ENCODE measurements around the gene SPON1. TPM values are rescaled to one million over a fixed set of nuclear protein-coding genes. Genes with fewer than 3 reads are reported as not detected.

The SPON1 gene
- total and polyA plus RNA-seq, 2 of the 8 experiments (the other 6 are each of a cell fraction or from before 2014, with no cell fraction given), result 1.5 to 5.4 TPM

DNA sequence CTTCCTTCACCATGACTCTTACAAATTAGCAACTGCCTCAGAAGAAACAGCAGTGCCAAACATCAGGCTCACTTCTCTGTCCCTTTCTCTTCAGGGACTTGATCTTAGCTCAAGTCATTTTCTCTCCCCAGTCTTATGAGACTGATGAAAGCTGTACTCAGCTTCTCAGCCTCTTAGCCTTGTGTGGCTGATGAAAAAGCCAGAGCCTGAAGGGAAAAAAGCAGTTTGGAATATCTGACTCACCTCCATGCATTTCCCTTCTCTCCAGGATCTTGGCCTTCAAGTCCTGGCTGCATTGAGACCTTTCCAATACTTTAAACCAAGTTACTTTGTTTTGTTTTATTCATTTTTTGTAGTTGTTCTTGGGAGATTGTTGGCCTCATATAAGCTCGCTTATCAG, 195.9 kb downstream of the SPON1 start:
- Histone ChIP-seq H3K79me1 (ENCODE audit: low read depth, low read length) (no peaks in the 10 kb centered on the region), H2AFZ (ENCODE audit: low read length) (no peak overlapping the region), H2BK15ac (ENCODE audit: low read length) (no peak overlapping the region), H3K79me2 (ENCODE audit: control insufficient read depth in 1 of 2, insufficient read depth in 2 of 2, low read length in 2 of 2) (no peaks in the 10 kb centered on the region), H2BK20ac (ENCODE audit: low read length) (no peak overlapping the region), H3K4me1 (replicated peaks in 1 of 4; ENCODE audit: control insufficient read depth in 3 of 4, insufficient read depth in 4 of 4, low read length in 3 of 4) (no peaks in the 10 kb centered on the region), H3K9me3 (ENCODE audit: insufficient read depth in 2 of 2, low read depth in 1 of 2, low read length in 1 of 2) (peaks cover 17 to 20% of the 10 kb centered on the region in 2 experiments), H3K56ac (replicated peaks; ENCODE audit: insufficient read length, low read depth, low read length) (no peak overlapping the region), H3K4me3 (ENCODE audit: extremely low read depth in 1 of 4, insufficient read depth in 2 of 4, low read depth in 3 of 4, low read length in 4 of 4) (no peak overlapping the region), H2BK5ac (ENCODE audit: low read depth, low read length) (no peak overlapping the region), H3K4me2 (ENCODE audit: insufficient read depth in 1 of 2, low read depth in 2 of 2, low read length in 2 of 2) (no peak overlapping the region), H3K23ac (ENCODE audit: insufficient read length) (no peak overlapping the region), H2BK120ac (replicated peaks; ENCODE audit: low read depth, low read length) (no peak overlapping the region), H4K20me1 (replicated peaks in 1 of 2; ENCODE audit: control insufficient read depth in 1 of 2, insufficient read depth in 2 of 2, low read length in 2 of 2) (no peaks in the 10 kb centered on the region), H4K91ac (replicated peaks; ENCODE audit: insufficient read length, low read length) (no peak overlapping the region), H4K8ac (ENCODE audit: extremely low read depth, insufficient read depth, low read length) (no peak overlapping the region), H2AK5ac (ENCODE audit: low read depth, low read length) (no peak overlapping the region), H3K18ac (ENCODE audit: extremely low read depth, low read length) (no peak overlapping the region), H2BK12ac (ENCODE audit: low read depth, low read length) (no peak overlapping the region), H3K4ac (replicated peaks; ENCODE audit: insufficient read length, low read depth, low read length) (no peak overlapping the region), H3K27ac (ENCODE audit: low read depth, low read length) (no peak overlapping the region), H3K14ac (ENCODE audit: insufficient read length) (no peak overlapping the region), H3K23me2 (ENCODE audit: low read depth, low read length) (no peaks in the 10 kb centered on the region), H4K5ac (ENCODE audit: insufficient read length, low read depth, low read length) (no peak overlapping the region), H3K9ac (replicated peaks in 1 of 4; ENCODE audit: extremely low read depth in 1 of 4, low read depth in 3 of 4, low read length in 3 of 4) (no peak overlapping the region), H3K36me3 (ENCODE audit: control insufficient read depth in 2 of 4, insufficient read depth in 4 of 4, low read length in 3 of 4) (no peaks in the 10 kb centered on the region; a peak in 1 of 8 replicates), H3K27me3 (replicated peaks in 1 of 4; ENCODE audit: control insufficient read depth in 3 of 4, extremely low read depth in 1 of 4, insufficient read depth in 3 of 4, low read length in 3 of 4) (no peaks in the 10 kb centered on the region)
- no peak for DNase-seq (ENCODE audit: low read depth in 1 of 2, low spot score in 2 of 2)
- POLR2A ChIA-PET (ENCODE audit: partially characterized antibody), result no interaction called here
- CTCF ChIA-PET (ENCODE audit: partially characterized antibody), result interaction anchor here (0.6 to 2.1 kb wide), 2 partner anchors 10 to 484 kb away, joined by 3 to 10 read pairs; no protein-coding TSS in a partner anchor
- no peak for FAIRE-seq
- TF ChIP-seq RFX5 (IDR thresholded peaks at IDR 0.05; ENCODE audit: borderline replicate concordance, low read depth, low read length) (no peak), SAP30 (IDR thresholded peaks at IDR 0.05; ENCODE audit: insufficient read depth, insufficient replicate concordance, low read length) (no peak), TEAD4 (IDR thresholded peaks at IDR 0.05; ENCODE audit: low read depth, low read length) (no peak), TAF1 (IDR thresholded peaks at IDR 0.05; ENCODE audit: low read depth, low read length) (no peak), EGR1 (IDR thresholded peaks at IDR 0.05; ENCODE audit: borderline replicate concordance, low read depth, low read length) (no peak), SP1 (IDR thresholded peaks at IDR 0.05; ENCODE audit: low read depth, low read length) (no peak), HDAC2 (IDR thresholded peaks at IDR 0.05; ENCODE audit: borderline replicate concordance in 1 of 2, low read depth in 2 of 2, low read length in 2 of 2) (no peak)
- TF ChIP-seq, protein P1, sequence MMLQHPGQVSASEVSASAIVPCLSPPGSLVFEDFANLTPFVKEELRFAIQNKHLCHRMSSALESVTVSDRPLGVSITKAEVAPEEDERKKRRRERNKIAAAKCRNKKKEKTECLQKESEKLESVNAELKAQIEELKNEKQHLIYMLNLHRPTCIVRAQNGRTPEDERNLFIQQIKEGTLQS (IDR thresholded peaks at IDR 0.05; ENCODE audit: insufficient read depth, low read depth, low read length), result no peak
- TF ChIP-seq, protein P2, sequence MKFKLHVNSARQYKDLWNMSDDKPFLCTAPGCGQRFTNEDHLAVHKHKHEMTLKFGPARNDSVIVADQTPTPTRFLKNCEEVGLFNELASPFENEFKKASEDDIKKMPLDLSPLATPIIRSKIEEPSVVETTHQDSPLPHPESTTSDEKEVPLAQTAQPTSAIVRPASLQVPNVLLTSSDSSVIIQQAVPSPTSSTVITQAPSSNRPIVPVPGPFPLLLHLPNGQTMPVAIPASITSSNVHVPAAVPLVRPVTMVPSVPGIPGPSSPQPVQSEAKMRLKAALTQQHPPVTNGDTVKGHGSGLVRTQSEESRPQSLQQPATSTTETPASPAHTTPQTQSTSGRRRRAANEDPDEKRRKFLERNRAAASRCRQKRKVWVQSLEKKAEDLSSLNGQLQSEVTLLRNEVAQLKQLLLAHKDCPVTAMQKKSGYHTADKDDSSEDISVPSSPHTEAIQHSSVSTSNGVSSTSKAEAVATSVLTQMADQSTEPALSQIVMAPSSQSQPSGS (IDR thresholded peaks at IDR 0.05; ENCODE audit: low read length), result no peak
- 88% methylated on average over 1 of the region's 1 CpG; no CpG with 5 or more reads in 1 of the 2 experiments for WGBS, 2 experiments (ENCODE audit: extremely low coverage in 1 of 2, insufficient coverage in 1 of 2, insufficient read length in 1 of 2, insufficient replicate concordance in 2 of 2, low coverage in 1 of 2, low lambda C conversion rate in 2 of 2, missing lambda C conversion rate in 1 of 2)
